Activated CD8-positive, alpha-beta memory T cell treated with anti-CD3 and anti-CD28 coated beads, Interleukin-2, amount 50 U/mL, for 4 hours (primary cell): ENCODE measurements around the gene GPHA2.
"Not testable (repeated sequence)": the region's sequence is repeated elsewhere in the genome, so short reads cannot be mapped to it uniquely, and the experiment has no call there.

Experiments used
- DNase-seq: peaks from one replicate; pipeline ENCODE4 v3.0.0-alpha.2; 2020

Gene GPHA2, protein sequence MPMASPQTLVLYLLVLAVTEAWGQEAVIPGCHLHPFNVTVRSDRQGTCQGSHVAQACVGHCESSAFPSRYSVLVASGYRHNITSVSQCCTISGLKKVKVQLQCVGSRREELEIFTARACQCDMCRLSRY

GRCh38 chr11:64935359-64936081 is at the start of gene GPHA2:
Gene GPHA2, minus strand, starts transcription at chr11:64935893. Its CDS starts 433 bp downstream, at chr11:64935460.
- DNase-seq, result no peak

DNA sequence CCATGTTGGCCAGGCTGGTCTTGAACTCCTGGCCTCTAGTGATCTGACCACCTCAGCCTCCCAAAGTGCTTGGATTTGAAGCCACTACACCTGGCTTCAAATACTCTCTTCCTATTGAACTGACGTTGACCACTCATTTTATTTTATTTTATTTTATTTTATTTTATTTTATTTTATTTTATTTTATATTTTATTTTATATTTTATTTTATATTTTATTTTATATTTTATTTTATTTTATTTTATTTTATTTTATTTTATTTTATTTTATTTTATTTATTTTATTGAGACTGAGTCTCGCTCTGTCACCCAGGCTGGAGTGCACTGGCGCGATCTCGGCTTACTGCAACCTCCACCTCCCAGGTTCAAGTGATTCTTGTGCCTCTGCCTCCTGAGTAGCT is 47.6 kb upstream of the GPHA2 start:
- not testable (repeated sequence) for DNase-seq

DNA sequence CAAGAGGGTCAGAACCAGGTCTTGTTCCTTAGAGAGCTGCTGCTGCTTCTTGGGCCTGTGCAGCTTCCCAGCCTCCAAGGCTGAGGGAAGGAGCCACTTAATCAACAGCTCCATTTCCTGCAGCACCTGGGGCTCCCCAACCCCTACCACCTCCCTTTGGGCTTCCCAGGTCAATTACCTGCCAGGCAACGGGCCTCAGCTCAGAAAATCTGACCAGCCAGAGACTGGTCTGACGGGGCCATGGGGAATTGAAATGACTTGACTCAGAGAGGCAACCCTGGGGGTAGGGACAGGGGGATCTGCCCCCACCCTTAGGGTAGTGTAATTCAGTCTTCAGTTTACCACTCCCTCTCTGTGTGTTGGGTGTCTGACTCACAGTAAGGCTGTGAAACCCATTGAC is 41.0 kb upstream of the GPHA2 start:
- DNase-seq, result no peak

DNA sequence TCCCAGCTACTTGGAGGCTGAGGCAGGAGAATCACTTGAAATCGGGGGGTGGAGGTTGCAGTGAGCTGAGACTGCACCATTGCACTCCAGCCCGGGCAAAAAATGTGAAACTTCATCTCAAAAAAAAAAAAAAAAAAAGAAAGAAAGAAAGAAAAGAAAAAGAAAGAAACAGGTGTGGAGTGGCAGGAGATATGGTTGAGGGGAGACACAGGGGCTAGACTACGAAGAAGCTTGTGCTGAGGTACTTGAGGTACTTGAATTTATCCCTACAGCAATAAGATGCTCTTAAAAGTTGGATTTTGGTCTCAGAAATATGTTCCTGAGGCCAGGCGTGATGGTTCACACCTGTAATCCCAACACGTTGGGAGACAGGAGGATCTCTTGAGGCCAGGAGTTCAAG is 38.4 kb upstream of the GPHA2 start:
- DNase-seq, result no peak

GRCh38 chr11:64971421-64972233 is 35.9 kb upstream of the GPHA2 start, which contains the start of gene MAJIN:
Gene MAJIN, minus strand, starts transcription at chr11:64972108. Its CDS starts 12,703 bp downstream, at chr11:64959405.
- DNase-seq, result peak; percentile 85

- no peak for DNase-seq
Measured at GRCh38 chr11:64970731-64971151, 35.0 kb upstream of the GPHA2 start.

DNA sequence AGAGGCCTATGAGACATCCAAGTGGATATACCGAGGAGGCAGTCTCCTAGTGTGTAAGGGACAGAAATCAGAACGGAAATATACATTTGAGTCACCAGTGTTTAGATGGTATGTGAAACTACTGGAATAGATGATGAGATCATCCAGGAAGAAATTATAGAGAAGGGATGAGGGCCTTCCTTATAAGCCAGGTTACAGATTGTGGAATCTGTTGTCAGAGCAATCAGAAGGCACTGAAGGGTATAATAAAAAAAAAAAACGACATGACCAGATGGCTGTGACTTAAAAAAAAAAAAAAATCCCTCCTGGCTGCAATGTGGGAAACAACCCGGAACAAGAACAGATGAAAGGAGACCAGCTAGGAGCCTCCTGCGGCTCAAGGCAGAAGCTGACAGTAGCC is 33.5 kb upstream of the GPHA2 start:
- no peak for DNase-seq

- DNase-seq, result no peak
Measured at GRCh38 chr11:64967375-64967774, 31.7 kb upstream of the GPHA2 start.

- DNase-seq, result no peak
Measured at GRCh38 chr11:64963072-64963631, 27.5 kb upstream of the GPHA2 start.

DNA sequence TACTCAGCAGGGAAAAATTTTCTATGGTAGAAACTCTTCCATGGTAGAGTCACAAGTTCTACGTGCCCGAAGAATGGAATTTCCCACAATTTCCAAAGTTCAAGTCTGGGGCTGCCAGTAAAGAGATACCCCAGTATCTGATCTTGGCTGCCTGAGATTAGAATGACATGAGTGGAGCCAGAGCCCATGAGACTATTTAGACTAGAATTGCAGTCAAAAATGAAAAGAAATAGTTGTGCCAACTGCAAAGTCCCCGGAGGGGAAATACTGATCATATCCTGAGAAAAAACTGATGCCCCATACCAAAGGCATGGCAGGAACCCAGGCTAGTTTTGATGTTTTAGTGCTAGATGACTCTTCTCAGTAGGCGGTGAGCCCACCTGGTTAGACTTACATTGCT is 25.0 kb upstream of the GPHA2 start:
- DNase-seq, result no peak

DNA sequence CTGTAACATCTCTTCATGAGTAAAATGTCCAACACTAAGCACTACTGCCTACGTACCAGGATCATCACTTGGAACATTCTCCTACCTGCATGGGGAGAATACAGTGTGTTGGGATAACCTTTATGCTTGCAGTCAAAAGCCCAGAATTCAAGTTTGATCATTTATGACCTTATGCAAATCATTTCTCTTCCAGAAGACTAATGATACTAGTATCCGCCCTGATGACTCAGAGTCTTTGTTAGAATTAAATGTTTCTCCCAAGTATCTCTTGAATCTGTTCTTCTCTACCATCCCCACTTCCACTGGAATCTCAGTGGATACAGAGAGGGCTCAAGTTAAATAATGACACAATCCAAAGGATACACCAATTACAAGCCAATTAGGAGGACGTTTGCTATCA is 23.8 kb upstream of the GPHA2 start:
- no peak for DNase-seq

GRCh38 chr11:64954201-64954600 is 18.5 kb upstream of the GPHA2 start:
- DNase-seq, result no peak

GRCh38 chr11:64951529-64951928 is 15.8 kb upstream of the GPHA2 start:
- no peak for DNase-seq

- no peak for DNase-seq
Measured at GRCh38 chr11:64947208-64947814, 11.6 kb upstream of the GPHA2 start.

GRCh38 chr11:64936539-64936938 is 846 bp upstream of the GPHA2 start:
- DNase-seq, result no peak

DNA sequence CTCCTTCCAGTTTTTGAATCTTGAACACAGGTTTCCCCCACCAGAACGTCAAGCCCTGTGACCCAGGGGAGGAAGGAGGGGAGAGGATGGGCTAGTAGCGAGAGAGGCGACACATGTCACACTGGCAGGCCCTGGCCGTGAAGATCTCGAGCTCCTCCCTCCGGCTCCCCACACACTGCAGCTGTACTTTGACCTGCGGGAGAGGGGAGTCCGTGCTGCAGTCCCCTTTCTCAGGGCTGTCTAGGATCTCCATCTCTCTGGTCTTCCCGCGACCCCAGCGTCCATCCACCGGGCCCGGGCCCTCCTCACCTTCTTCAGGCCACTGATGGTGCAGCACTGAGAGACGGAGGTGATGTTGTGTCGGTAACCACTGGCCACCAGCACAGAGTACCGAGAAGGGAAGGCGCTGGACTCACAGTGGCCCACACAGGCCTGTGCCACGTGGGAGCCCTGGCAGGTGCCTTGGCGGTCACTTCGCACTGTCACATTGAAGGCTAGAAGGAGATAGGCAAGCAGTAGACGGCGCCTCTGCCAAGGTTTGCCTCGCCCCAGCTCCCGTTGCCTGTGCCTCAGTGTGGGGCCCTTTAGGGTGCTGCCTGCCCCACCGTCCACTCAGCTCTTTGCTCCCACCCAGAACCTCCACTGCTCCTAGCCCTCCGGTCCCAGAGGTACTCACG is 873 bp downstream of the GPHA2 start:
- DNase-seq, result no peak

GRCh38 chr11:64933935-64934681 is 1.6 kb downstream of the GPHA2 start:
- DNase-seq, result no peak

DNA sequence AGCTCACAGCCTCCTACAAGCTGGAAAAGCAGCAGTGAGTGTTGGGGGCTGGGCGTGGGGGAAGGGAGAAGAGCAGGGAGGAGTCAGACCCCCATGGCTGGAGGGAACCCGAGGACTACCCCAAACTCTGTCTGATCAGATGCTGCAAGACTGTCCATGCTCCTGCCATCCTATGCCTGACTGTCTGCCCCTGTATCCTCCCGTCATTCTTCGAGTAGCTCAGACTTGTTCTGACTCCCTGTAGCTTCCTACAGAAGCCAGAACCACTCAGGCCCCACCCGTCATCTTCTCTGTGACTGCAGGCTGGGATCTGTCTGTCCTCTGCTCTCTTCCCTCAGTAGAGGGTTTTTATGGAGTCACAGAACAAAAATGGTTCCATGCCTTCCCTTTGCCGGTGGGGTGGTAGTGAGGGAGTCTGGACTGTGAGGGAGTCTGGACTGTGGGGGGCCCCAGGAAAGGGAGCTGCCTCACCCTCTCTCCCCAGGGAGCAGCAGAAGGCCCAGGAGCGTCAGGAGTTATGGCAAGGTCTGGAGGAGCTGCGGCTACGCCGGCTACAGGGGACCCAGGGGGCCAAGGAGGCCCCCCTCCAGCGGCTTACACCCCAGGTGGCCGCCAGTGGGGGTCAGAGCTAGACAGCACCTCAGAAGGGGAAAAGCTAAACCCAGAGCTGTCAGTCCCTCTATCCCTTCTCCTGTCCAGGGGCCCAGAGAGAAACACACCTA is 2.3 kb downstream of the GPHA2 start:
- no peak for DNase-seq

DNA sequence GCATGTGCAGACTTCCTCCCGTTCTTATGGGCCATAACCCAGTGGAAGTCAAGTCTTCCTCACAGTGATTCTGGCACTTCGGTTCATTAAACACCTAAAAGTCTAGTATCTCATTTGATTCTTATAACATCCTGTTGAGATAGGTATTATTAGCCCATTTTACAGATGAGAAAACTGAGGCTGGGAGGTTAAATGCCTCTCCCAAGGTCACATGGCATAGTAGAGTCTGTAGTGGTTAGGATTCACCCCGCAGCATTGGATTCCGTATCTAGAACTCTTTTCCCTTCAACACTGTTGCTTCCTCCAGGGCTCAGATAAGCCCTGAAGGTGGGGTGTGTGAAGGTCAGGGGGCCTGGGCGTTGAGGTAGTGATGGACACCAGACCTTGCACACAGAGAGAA is 3.4 kb downstream of the GPHA2 start:
- DNase-seq, result no peak

GRCh38 chr11:64931290-64931689 is 4.4 kb downstream of the GPHA2 start:
- DNase-seq, result no peak

DNA sequence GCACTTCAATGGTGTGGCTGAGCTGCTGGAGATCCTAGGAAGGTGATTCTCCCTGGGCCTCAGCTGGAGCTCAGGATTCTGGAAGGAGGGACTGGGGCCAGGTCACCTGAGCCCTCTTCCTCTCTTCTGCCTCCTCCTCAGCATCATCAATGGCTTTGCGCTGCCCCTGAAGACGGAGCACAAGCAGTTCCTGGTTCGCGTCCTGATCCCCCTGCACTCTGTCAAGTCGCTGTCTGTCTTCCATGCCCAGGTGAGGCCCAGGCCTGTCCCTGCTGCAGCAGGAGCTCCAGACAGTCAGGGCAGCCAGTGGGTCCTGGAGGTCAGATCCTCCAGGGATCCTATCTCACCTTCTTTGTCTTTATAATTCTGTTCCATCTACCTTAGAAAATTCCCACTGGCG is 5.4 kb downstream of the GPHA2 start:
- no peak for DNase-seq
